ENCODE data around the gene LMOD1.

- TF ChIP-seq POLR2A (IDR thresholded peaks at IDR 0.05; ENCODE audit: low read length) (no peak), GATA1 (IDR thresholded peaks at IDR 0.05; ENCODE audit: low read depth, low read length) (no peak)
Observed at GRCh38 chr1:201884425-201884824, 61.9 kb downstream of the LMOD1 start.
